ENCODE results near the gene TDRD1. TPM values are rescaled to one million over a fixed set of nuclear protein-coding genes. Genes with fewer than 3 reads are reported as not detected.

Gene TDRD1
- total RNA-seq, 1 experiment from 2014 or later: not detected

- Histone ChIP-seq H3K27me3 (replicated peaks; ENCODE audit: insufficient read depth, low read depth, low read length, poor library complexity) (no peaks in the 10 kb centered on the region), H3K27ac (ENCODE audit: low read depth, low read length, poor library complexity, severe bottlenecking) (no peak overlapping the region), H3K36me3 (ENCODE audit: insufficient read depth, low read length, poor library complexity, severe bottlenecking) (no peaks in the 10 kb centered on the region), H3K4me3 (ENCODE audit: low read depth, low read length, poor library complexity, severe bottlenecking) (no peak overlapping the region), H3K9me3 (ENCODE audit: low read depth, low read length, poor library complexity, severe bottlenecking) (no peaks in the 10 kb centered on the region), H3K4me1 (ENCODE audit: insufficient read depth, low read length, poor library complexity, severe bottlenecking) (peaks cover 7% of the 10 kb centered on the region)
- no peak for DNase-seq (ENCODE audit: low spot score)
- no peak for TF ChIP-seq CTCF (conservative IDR thresholded peaks at IDR 0.05; ENCODE audit: low read depth, low read length)
- TF ChIP-seq EZH2 (IDR thresholded peaks at IDR 0.05; ENCODE audit: borderline replicate concordance, low read depth, low read length, poor library complexity, severe bottlenecking): no peak
- ChIA-PET POLR2A (ENCODE audit: low non-redundant PET) (no interaction called here), CTCF (no interaction called here)
- BruUV-seq (replicated peaks): no TSS peak
- intact Hi-C loops (cut with micrococcal nuclease; ENCODE audit: unreplicated experiment): no loop called here
Observed at GRCh38 chr10:114176511-114176910, 2.6 kb upstream of the TDRD1 start.

GRCh38 chr10:114179747-114180146, 594 bp downstream of the TDRD1 start:
- no peaks in the 10 kb centered on the region for H3K27me3 ChIP-seq (replicated peaks; ENCODE audit: insufficient read depth, low read depth, low read length, poor library complexity)
- no peak overlapping the region for H3K4me3 ChIP-seq (ENCODE audit: low read depth, low read length, poor library complexity, severe bottlenecking)
- POLR2A ChIA-PET (ENCODE audit: low non-redundant PET): no interaction called here
- intact Hi-C loops (cut with micrococcal nuclease; ENCODE audit: unreplicated experiment): no loop called here
- CTCF ChIA-PET: no interaction called here
- H3K36me3 ChIP-seq (ENCODE audit: insufficient read depth, low read length, poor library complexity, severe bottlenecking): no peaks in the 10 kb centered on the region
- no peaks in the 10 kb centered on the region for H3K4me1 ChIP-seq (ENCODE audit: insufficient read depth, low read length, poor library complexity, severe bottlenecking)
- no peak for TF ChIP-seq EZH2 (IDR thresholded peaks at IDR 0.05; ENCODE audit: borderline replicate concordance, low read depth, low read length, poor library complexity, severe bottlenecking)
- no peak overlapping the region for H3K27ac ChIP-seq (ENCODE audit: low read depth, low read length, poor library complexity, severe bottlenecking)
- no TSS peak for BruUV-seq (replicated peaks)
- no peaks in the 10 kb centered on the region for H3K9me3 ChIP-seq (ENCODE audit: low read depth, low read length, poor library complexity, severe bottlenecking)
- DNase-seq (ENCODE audit: low spot score): no peak

GRCh38 chr10:114180937-114181336, 1.8 kb downstream of the TDRD1 start:
- intact Hi-C loops (cut with micrococcal nuclease; ENCODE audit: unreplicated experiment): no loop called here
- no TSS peak for BruUV-seq (replicated peaks)
- CTCF ChIA-PET: no interaction called here

More at GRCh38 chr10:114180937-114181336, 1.8 kb downstream of the TDRD1 start:
- Histone ChIP-seq H3K4me1 (ENCODE audit: insufficient read depth, low read length, poor library complexity, severe bottlenecking) (no peaks in the 10 kb centered on the region), H3K36me3 (ENCODE audit: insufficient read depth, low read length, poor library complexity, severe bottlenecking) (no peaks in the 10 kb centered on the region), H3K27me3 (replicated peaks; ENCODE audit: insufficient read depth, low read depth, low read length, poor library complexity) (no peaks in the 10 kb centered on the region), H3K27ac (ENCODE audit: low read depth, low read length, poor library complexity, severe bottlenecking) (no peak overlapping the region), H3K4me3 (ENCODE audit: low read depth, low read length, poor library complexity, severe bottlenecking) (no peak overlapping the region), H3K9me3 (ENCODE audit: low read depth, low read length, poor library complexity, severe bottlenecking) (no peaks in the 10 kb centered on the region)
- no peak for DNase-seq (ENCODE audit: low spot score)
- POLR2A ChIA-PET (ENCODE audit: low non-redundant PET): no interaction called here
- TF ChIP-seq CTCF (conservative IDR thresholded peaks at IDR 0.05; ENCODE audit: low read depth, low read length): no peak
- no peak for TF ChIP-seq EZH2 (IDR thresholded peaks at IDR 0.05; ENCODE audit: borderline replicate concordance, low read depth, low read length, poor library complexity, severe bottlenecking)
